ENCODE measurements around the gene IRAG1.

DNA sequence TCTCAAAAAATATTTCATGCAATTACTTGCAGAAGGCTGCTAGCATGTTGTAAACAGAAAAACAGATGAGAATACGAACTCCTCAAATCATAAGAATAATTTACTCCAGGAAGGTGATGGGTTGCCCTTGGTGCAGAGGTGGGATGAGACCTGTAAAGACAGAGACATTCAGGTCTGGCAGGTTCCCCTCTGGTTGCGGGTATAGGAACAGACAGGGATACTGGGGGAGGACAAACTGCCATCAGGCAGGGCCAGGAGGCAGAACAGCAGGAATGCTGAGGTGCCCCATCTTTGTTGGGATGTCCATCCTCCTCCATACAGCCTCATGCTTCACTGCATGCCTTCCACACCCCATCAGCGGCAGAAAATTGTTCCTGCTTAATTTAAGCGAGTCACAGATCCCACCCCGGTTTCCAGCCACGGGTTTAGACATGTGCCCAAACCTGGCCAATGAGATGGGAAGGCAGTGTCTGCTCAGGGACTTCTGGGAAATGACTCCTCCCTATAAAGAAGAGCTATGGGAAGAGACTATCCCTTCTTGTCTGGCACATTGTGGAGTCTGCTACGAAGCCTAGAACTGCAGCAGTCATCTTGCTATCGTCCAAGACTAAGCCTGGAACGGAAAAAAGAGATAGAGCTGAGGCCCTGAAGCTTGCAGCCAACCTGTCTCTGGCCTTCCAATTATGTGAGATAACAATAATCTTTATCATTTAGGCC is 23.1 kb upstream of the IRAG1 start:
- TF ChIP-seq GATA3 (IDR thresholded peaks at IDR 0.05; ENCODE audit: low read depth, low read length) = no peak
- no peak for TF ChIP-seq GATA2 (IDR thresholded peaks at IDR 0.05; ENCODE audit: low read depth, low read length)

All from SH-SY5Y (cell line).